ENCODE data around the gene ZNF184.

DNA sequence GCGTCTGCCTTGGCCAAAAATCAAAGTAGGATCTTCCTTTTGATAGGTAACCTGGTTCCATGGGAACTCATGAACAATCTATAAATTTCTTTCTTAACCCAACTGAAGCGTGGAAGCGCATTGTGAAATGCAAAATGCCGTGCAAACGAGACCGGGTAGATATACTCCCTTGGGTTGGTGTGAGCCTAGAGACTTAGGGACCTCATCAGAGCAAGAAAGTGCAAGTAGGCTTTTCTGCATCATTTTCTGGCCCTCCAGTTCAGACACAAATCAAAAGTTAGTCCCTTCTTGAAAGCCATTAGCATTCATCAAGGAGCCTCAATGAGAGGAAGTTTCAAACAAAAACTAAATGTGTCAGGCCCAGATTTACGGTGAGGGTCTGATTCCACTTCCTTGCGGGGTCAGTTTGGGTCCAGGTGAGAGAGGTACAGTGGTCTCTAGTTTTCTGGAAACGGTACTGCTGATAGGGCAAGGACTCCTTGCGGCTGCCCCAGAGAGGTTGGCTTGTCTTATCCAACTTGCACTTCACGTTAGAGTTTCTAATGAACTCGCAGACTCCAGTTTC lies 5.3 kb upstream of the ZNF184 start:
- TF ChIP-seq CTCF (conservative IDR thresholded peaks at IDR 0.05; ENCODE audit: low read depth, low read length) (no peak), POLR2A (IDR thresholded peaks at IDR 0.05; ENCODE audit: low read depth, low read length) (no peak), RAD21 (IDR thresholded peaks at IDR 0.05; ENCODE audit: low read length) (no peak), NFE2L2 (IDR thresholded peaks at IDR 0.05; ENCODE audit: low read depth, low read length) (no peak), CHD1 (IDR thresholded peaks at IDR 0.05; ENCODE audit: low read depth, low read length) (no peak), MAFK (IDR thresholded peaks at IDR 0.05; ENCODE audit: low read depth, low read length) (no peak), RCOR1 (IDR thresholded peaks at IDR 0.05; ENCODE audit: insufficient replicate concordance, low read length) (no peak), MXI1 (IDR thresholded peaks at IDR 0.05; ENCODE audit: borderline replicate concordance, low read depth, low read length) (no peak), MAZ (IDR thresholded peaks at IDR 0.05; ENCODE audit: borderline replicate concordance, low read depth, low read length) (no peak), RFX5 (IDR thresholded peaks at IDR 0.05; ENCODE audit: low read depth, low read length) (no peak), ELK1 (IDR thresholded peaks at IDR 0.05; ENCODE audit: borderline replicate concordance, low read depth, low read length) (no peak), SMC3 (IDR thresholded peaks at IDR 0.05; ENCODE audit: low read depth, low read length) (no peak)
- TF ChIP-seq, protein P1, sequence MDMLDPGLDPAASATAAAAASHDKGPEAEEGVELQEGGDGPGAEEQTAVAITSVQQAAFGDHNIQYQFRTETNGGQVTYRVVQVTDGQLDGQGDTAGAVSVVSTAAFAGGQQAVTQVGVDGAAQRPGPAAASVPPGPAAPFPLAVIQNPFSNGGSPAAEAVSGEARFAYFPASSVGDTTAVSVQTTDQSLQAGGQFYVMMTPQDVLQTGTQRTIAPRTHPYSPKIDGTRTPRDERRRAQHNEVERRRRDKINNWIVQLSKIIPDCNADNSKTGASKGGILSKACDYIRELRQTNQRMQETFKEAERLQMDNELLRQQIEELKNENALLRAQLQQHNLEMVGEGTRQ (IDR thresholded peaks at IDR 0.05; ENCODE audit: low read depth, low read length), result no peak

Data from IMR-90 (cell line).